ENCODE measurements around the gene LRSAM1.

The LRSAM1 gene

DNA sequence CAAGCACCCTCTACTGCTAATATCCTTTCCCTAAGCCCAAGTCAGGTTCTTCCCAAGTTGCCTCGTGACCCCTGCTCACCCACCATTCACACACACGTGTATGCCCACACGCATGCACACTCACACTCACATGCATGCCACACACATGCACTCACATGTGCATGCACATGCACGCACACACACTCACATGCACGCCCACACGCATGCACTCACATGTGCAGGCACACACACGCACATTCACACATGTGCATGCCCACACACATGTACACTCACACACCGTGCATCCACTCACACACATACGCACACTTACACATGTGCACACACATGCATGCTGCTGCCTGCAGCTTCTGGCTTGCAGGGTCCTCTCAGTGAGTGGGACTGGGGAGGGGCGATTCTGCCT lies 97.9 kb downstream of the LRSAM1 start:
- Histone ChIP-seq H3K9me3 (no peaks in the 10 kb centered on the region), H3K4me3 (ENCODE audit: low read depth in 1 of 2, low read length in 1 of 2) (no peak overlapping the region), H3K27ac (no peak overlapping the region), H3K36me3 (no peaks in the 10 kb centered on the region), H3K27me3 (peaks cover 35% of the 10 kb centered on the region), H3K4me1 (ENCODE audit: control insufficient read depth in 1 of 2, insufficient read depth in 1 of 2, low read depth in 1 of 2, low read length in 1 of 2) (no peaks in the 10 kb centered on the region)
- TF ChIP-seq, protein P1, sequence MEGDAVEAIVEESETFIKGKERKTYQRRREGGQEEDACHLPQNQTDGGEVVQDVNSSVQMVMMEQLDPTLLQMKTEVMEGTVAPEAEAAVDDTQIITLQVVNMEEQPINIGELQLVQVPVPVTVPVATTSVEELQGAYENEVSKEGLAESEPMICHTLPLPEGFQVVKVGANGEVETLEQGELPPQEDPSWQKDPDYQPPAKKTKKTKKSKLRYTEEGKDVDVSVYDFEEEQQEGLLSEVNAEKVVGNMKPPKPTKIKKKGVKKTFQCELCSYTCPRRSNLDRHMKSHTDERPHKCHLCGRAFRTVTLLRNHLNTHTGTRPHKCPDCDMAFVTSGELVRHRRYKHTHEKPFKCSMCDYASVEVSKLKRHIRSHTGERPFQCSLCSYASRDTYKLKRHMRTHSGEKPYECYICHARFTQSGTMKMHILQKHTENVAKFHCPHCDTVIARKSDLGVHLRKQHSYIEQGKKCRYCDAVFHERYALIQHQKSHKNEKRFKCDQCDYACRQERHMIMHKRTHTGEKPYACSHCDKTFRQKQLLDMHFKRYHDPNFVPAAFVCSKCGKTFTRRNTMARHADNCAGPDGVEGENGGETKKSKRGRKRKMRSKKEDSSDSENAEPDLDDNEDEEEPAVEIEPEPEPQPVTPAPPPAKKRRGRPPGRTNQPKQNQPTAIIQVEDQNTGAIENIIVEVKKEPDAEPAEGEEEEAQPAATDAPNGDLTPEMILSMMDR (IDR thresholded peaks at IDR 0.05), result no peak

- no peaks in the 10 kb centered on the region for H3K4me1 ChIP-seq (ENCODE audit: control insufficient read depth in 1 of 2, insufficient read depth in 1 of 2, low read depth in 1 of 2, low read length in 1 of 2)
- no peak overlapping the region for H3K27ac ChIP-seq
- TF ChIP-seq, protein P1 (IDR thresholded peaks at IDR 0.05), result no peak
- H3K9me3 ChIP-seq, result no peaks in the 10 kb centered on the region
- no peak overlapping the region for H3K4me3 ChIP-seq (ENCODE audit: low read depth in 1 of 2, low read length in 1 of 2)
- H3K27me3 ChIP-seq, result peaks cover 35% of the 10 kb centered on the region
- no peaks in the 10 kb centered on the region for H3K36me3 ChIP-seq
Observed at GRCh38 chr9:127549751-127550150, 98.4 kb downstream of the LRSAM1 start.

DNA sequence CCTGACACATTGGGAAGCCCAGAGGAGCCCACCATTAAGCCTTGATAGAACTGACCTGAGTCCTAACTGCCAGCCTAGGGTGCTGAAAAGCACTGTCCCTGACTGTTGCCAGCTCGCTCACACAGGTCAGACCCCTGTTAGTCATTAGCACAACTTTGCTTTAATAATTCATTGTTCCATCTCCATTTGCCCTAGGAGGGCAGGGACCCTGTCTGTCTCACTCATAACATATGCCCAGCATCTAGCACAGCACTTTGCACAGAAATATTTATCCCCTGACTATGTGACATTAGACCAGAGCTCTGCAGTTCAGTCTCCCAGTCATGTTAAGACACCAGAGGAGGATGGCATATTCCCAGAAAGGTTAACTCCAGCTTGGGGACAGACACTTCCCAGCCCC lies 99.0 kb downstream of the LRSAM1 start:
- Histone ChIP-seq H3K36me3 (no peaks in the 10 kb centered on the region), H3K4me3 (ENCODE audit: low read depth in 1 of 2, low read length in 1 of 2) (no peak overlapping the region), H3K4me1 (ENCODE audit: control insufficient read depth in 1 of 2, insufficient read depth in 1 of 2, low read depth in 1 of 2, low read length in 1 of 2) (no peaks in the 10 kb centered on the region), H3K9me3 (no peaks in the 10 kb centered on the region), H3K27me3 (peaks cover 35% of the 10 kb centered on the region), H3K27ac (no peak overlapping the region)
- TF ChIP-seq, protein P1 (IDR thresholded peaks at IDR 0.05), result no peak

DNA sequence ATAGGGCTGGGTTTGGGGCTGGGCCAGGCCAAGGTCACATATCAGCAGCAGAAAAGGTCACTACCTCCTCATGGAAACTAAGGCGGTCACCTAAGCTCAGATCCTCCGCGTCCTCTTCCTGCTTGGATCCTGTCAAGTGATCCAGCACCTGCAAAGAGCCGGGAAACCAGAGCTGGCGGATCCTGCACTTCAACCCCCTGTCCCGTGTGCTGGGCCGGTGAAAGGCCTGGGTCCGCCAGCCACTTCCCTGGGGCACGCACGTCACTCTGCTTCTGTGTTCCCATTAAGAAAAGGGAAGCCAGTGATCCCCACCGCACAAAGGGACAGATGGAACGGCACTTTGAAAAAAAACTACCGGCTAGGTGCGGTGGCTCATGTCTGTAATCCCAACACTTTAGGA lies 99.4 kb downstream of the LRSAM1 start:
- Histone ChIP-seq H3K27me3 (peaks cover 35% of the 10 kb centered on the region), H3K4me3 (ENCODE audit: low read depth in 1 of 2, low read length in 1 of 2) (no peak overlapping the region), H3K36me3 (no peaks in the 10 kb centered on the region), H3K4me1 (ENCODE audit: control insufficient read depth in 1 of 2, insufficient read depth in 1 of 2, low read depth in 1 of 2, low read length in 1 of 2) (no peaks in the 10 kb centered on the region), H3K27ac (no peak overlapping the region), H3K9me3 (no peaks in the 10 kb centered on the region)
- TF ChIP-seq, protein P1 (IDR thresholded peaks at IDR 0.05), result no peak

Data from neutrophil (primary cell).